Fibroblast of upper back skin (primary cell): ENCODE data around the gene ACACA.
"Not testable (repeated sequence)": the region's sequence is repeated elsewhere in the genome, so short reads cannot be mapped to it uniquely, and the experiment has no call there.

ENCODE experiments used
- DNase-seq: peaks from one replicate; pipeline ENCODE4 v3.0.0-alpha.2; 2013

The ACACA gene

GRCh38 chr17:37406635-37407461, at the start of gene ACACA, which contains the start of gene TADA2A:
Gene ACACA (minus strand): TSS chr17:37406836. CDS start chr17:37406299, 537 bp downstream.
Gene TADA2A (plus strand): TSS chr17:37406886. CDS start chr17:37411366, 4,480 bp downstream.
- DNase-seq: peak; percentile 72

- no peak for DNase-seq
Observed at GRCh38 chr17:37450112-37450511, 43.5 kb upstream of the ACACA start.

GRCh38 chr17:37447641-37448040, 41.0 kb upstream of the ACACA start:
- DNase-seq: peak; percentile 31

- no peak for DNase-seq
Observed at GRCh38 chr17:37446027-37446426, 39.4 kb upstream of the ACACA start.

GRCh38 chr17:37441369-37442014, 34.9 kb upstream of the ACACA start:
- DNase-seq: not testable (repeated sequence)

- no peak for DNase-seq
Observed at GRCh38 chr17:37440424-37440823, 33.8 kb upstream of the ACACA start.

GRCh38 chr17:37438141-37438540, 31.5 kb upstream of the ACACA start:
- no peak for DNase-seq

- DNase-seq: no peak
Observed at GRCh38 chr17:37432671-37433070, 26.0 kb upstream of the ACACA start.

- DNase-seq: peak; percentile 58
Observed at GRCh38 chr17:37430051-37430627, 23.5 kb upstream of the ACACA start.

GRCh38 chr17:37429453-37429852, 22.8 kb upstream of the ACACA start:
- DNase-seq: no peak

- DNase-seq: no peak
Observed at GRCh38 chr17:37429039-37429438, 22.4 kb upstream of the ACACA start.

- no peak for DNase-seq
Observed at GRCh38 chr17:37425268-37425667, 18.6 kb upstream of the ACACA start.

- DNase-seq: no peak
Observed at GRCh38 chr17:37422971-37423625, 16.5 kb upstream of the ACACA start.

GRCh38 chr17:37417852-37418251, 11.2 kb upstream of the ACACA start:
- DNase-seq: no peak

- DNase-seq: no peak
Observed at GRCh38 chr17:37413875-37414519, 7.4 kb upstream of the ACACA start.

GRCh38 chr17:37410357-37410756, 3.7 kb upstream of the ACACA start:
- DNase-seq: no peak

- not testable (repeated sequence) for DNase-seq
Observed at GRCh38 chr17:37408145-37408479, 1.5 kb upstream of the ACACA start.

- DNase-seq: no peak
Observed at GRCh38 chr17:37405955-37406634, 541 bp downstream of the ACACA start.

- DNase-seq: not testable (repeated sequence)
Observed at GRCh38 chr17:37405522-37405921, 1.1 kb downstream of the ACACA start.

- no peak for DNase-seq
Observed at GRCh38 chr17:37400505-37400904, 6.1 kb downstream of the ACACA start.

- peak; percentile 21 for DNase-seq
Observed at GRCh38 chr17:37399265-37399803, 7.3 kb downstream of the ACACA start.

GRCh38 chr17:37393352-37393751, 13.3 kb downstream of the ACACA start:
- no peak for DNase-seq
